ENCODE measurements around the gene GFM1. TPM values are rescaled to one million over a fixed set of nuclear protein-coding genes. Genes with fewer than 3 reads are reported as not detected.
A peak's percentile ranks its signal among the peaks of the same experiment; 100 is the strongest.

GFM1 gene
- total RNA-seq, 1 donor from 2014 or later, result 31.7 TPM

- intact Hi-C loops (cut with DNase I), result loop anchor here (10.0 kb wide), 1 partner anchor 62 kb away; the partner anchor contains the start of gene RARRES1
- peak within 1 kb of the TSS; percentile 52 to 54 for H3K4me3 ChIP-seq
- peaks cover 0 to 10% of the 10 kb centered on the region in 2 donors for H3K36me3 ChIP-seq
- H3K27ac ChIP-seq, result peak within 1 kb of the TSS; percentile 78
- H3K9me3 ChIP-seq, result no peaks in the 10 kb centered on the region
- no peaks in the 10 kb centered on the region for H3K27me3 ChIP-seq
- DNase-seq (ENCODE audit: extremely low spot score in 2 of 2), result peak in 1 of 2 donors; percentile 93
- H3K4me1 ChIP-seq, result peaks cover 14% of the 10 kb centered on the region
- TF ChIP-seq CTCF (IDR thresholded peaks at IDR 0.05), result peak in 2 of 3 experiments; percentile 48 to 64
- TF ChIP-seq POLR2AphosphoS5 (IDR thresholded peaks at IDR 0.05; ENCODE audit: insufficient read depth in 1 of 2, low read depth in 1 of 2), result peak; percentile 79 to 84
- no peak for TF ChIP-seq POLR2A (IDR thresholded peaks at IDR 0.05)
Measured at GRCh38 chr3:158672215-158673176, 28.2 kb downstream of the GFM1 start, which contains the start of gene LXN. Gene LXN, minus strand, starts transcription at chr3:158672648. Its CDS starts 170 bp downstream, at chr3:158672478.

GRCh38 chr3:158678687-158679086, 34.4 kb downstream of the GFM1 start:
- no peak for DNase-seq (ENCODE audit: extremely low spot score in 2 of 2)
- Histone ChIP-seq H3K27ac (no peak overlapping the region), H3K4me1 (no peaks in the 10 kb centered on the region), H3K9me3 (no peaks in the 10 kb centered on the region), H3K36me3 (peaks cover 0 to 10% of the 10 kb centered on the region in 2 donors), H3K27me3 (no peaks in the 10 kb centered on the region), H3K4me3 (no peak overlapping the region)
- TF ChIP-seq CTCF (IDR thresholded peaks at IDR 0.05) (no peak), POLR2A (IDR thresholded peaks at IDR 0.05) (no peak), POLR2AphosphoS5 (IDR thresholded peaks at IDR 0.05; ENCODE audit: insufficient read depth in 1 of 2, low read depth in 1 of 2) (no peak)
- intact Hi-C loops (cut with DNase I), result loop anchor here (10.0 kb wide), 1 partner anchor 56 kb away; the partner anchor contains the start of gene RARRES1

- TF ChIP-seq POLR2A (IDR thresholded peaks at IDR 0.05) (no peak), POLR2AphosphoS5 (IDR thresholded peaks at IDR 0.05; ENCODE audit: insufficient read depth in 1 of 2, low read depth in 1 of 2) (no peak), CTCF (IDR thresholded peaks at IDR 0.05) (no peak)
- Histone ChIP-seq H3K36me3 (peaks cover 0 to 10% of the 10 kb centered on the region in 2 donors), H3K4me1 (no peaks in the 10 kb centered on the region), H3K27ac (no peak overlapping the region), H3K27me3 (no peaks in the 10 kb centered on the region), H3K4me3 (no peak overlapping the region), H3K9me3 (no peaks in the 10 kb centered on the region)
- intact Hi-C loops (cut with DNase I), result loop anchor here (10.0 kb wide), 1 partner anchor 55 kb away; the partner anchor contains the start of gene RARRES1
- DNase-seq (ENCODE audit: extremely low spot score in 2 of 2), result no peak
Measured at GRCh38 chr3:158679547-158680000, 35.2 kb downstream of the GFM1 start.

- Histone ChIP-seq H3K4me3 (no peak overlapping the region), H3K9me3 (no peaks in the 10 kb centered on the region), H3K4me1 (no peaks in the 10 kb centered on the region), H3K36me3 (peaks cover 5 to 14% of the 10 kb centered on the region in 2 donors), H3K27ac (no peak overlapping the region), H3K27me3 (no peaks in the 10 kb centered on the region)
- intact Hi-C loops (cut with DNase I), result no loop called here
- no peak for DNase-seq (ENCODE audit: extremely low spot score in 2 of 2)
- TF ChIP-seq POLR2AphosphoS5 (IDR thresholded peaks at IDR 0.05; ENCODE audit: insufficient read depth in 1 of 2, low read depth in 1 of 2) (no peak), POLR2A (IDR thresholded peaks at IDR 0.05) (no peak), CTCF (IDR thresholded peaks at IDR 0.05) (no peak)
Measured at GRCh38 chr3:158680861-158681260, 36.5 kb downstream of the GFM1 start.
